CD4-positive, CD25-positive, alpha-beta regulatory T cell (primary cell): Measurements from ENCODE around the gene ARPC1A. TPM values are rescaled to one million over a fixed set of nuclear protein-coding genes. Genes with fewer than 3 reads are reported as not detected.
A peak's percentile ranks its signal among the peaks of the same experiment; 100 is the strongest.

ENCODE experiments used
- ATAC-seq, 2 donors: fragments of 150-1000 bp; cut with Tn5 transposase; one replicate each; pipeline ENCODE4 v1.10.0; 2021; ENCODE audit warnings: low read depth in 2 of 2, moderate number of reproducible peaks in 2 of 2, moderate library complexity in 1 of 2
- DNase-seq, 3 donors: peaks; one replicate each; pipeline versions ENCODE4 v3.0.0 to v3.0.0-alpha.2; 2012 to 2022; ENCODE audit warnings: mixed read lengths in 1 of 3
- H3K27ac ChIP-seq: one replicate; pipeline ENCODE4 v1.7.0; 2013; ENCODE audit warnings: mild to moderate bottlenecking, low read length; ENCODE audit not compliant: insufficient read depth, poor library complexity, severe bottlenecking
- H3K27me3 ChIP-seq: one replicate; pipeline ENCODE4 v1.7.0; 2013; ENCODE audit warnings: low read length; ENCODE audit not compliant: control insufficient read depth, insufficient read depth
- H3K36me3 ChIP-seq: one replicate; pipeline ENCODE4 v1.7.0; 2013; ENCODE audit warnings: mild to moderate bottlenecking, low read length, moderate library complexity; ENCODE audit not compliant: control insufficient read depth, insufficient read depth
- H3K4me1 ChIP-seq: 2 replicates; pipeline ENCODE4 v1.7.0; 2013; ENCODE audit warnings: mild to moderate bottlenecking, low read length; ENCODE audit not compliant: insufficient read depth, control insufficient read depth, poor library complexity, severe bottlenecking
- H3K4me3 ChIP-seq: one replicate; pipeline ENCODE4 v1.7.0; 2013; ENCODE audit warnings: low read depth, mild to moderate bottlenecking, low read length, moderate library complexity
- H3K9me3 ChIP-seq, 2 experiments: 1 replicate in 1 of 2; 2 replicates in 1 of 2; pipeline ENCODE4 v1.7.0; 2013; ENCODE audit warnings: low read length in 2 of 2, mild to moderate bottlenecking in 1 of 2, moderate library complexity in 1 of 2; ENCODE audit not compliant: control insufficient read depth in 2 of 2
- H3K27ac Mint-ChIP-seq, 3 donors: one replicate each; pipeline ENCODE4 v1.8.0; 2020 to 2022; ENCODE audit warnings: mild to moderate bottlenecking in 3 of 3, mixed read lengths in 3 of 3, moderate library complexity in 2 of 3
- H3K27me3 Mint-ChIP-seq: one replicate; pipeline ENCODE4 v1.8.0; 2022; ENCODE audit warnings: mild to moderate bottlenecking, mixed read lengths
- H3K36me3 Mint-ChIP-seq: one replicate; pipeline ENCODE4 v1.8.0; 2020; ENCODE audit warnings: mixed read lengths
- H3K4me1 Mint-ChIP-seq, 4 donors: one replicate each; pipeline ENCODE4 v1.8.0; 2020 to 2022; ENCODE audit warnings: mixed read lengths in 4 of 4, mild to moderate bottlenecking in 1 of 4
- H3K4me3 Mint-ChIP-seq, 4 donors: one replicate each; pipeline ENCODE4 v1.8.0; 2020 to 2022; ENCODE audit warnings: mild to moderate bottlenecking in 4 of 4, mixed read lengths in 4 of 4, moderate library complexity in 3 of 4
- H3K9me3 Mint-ChIP-seq, 7 donors: one replicate each; pipeline ENCODE4 v1.8.0; 2020 to 2022; ENCODE audit warnings: mixed read lengths in 7 of 7, mild to moderate bottlenecking in 3 of 7, moderate library complexity in 2 of 7
- polyA plus RNA-seq, 4 donors: library from polyadenylated mRNA; unstranded; fragments of 300-500 nt; fragmentation: Illumina TruSeq; gene quantifications; one replicate each; pipeline ENCODE4 v1.2.3, GENCODE V29; 2021
- total RNA-seq: library from RNA; stranded (reverse); gene quantifications from one replicate; pipeline ENCODE4 v1.2.3, GENCODE V29; 2022

ARPC1A gene
- total and polyA plus RNA-seq, 5 donors from 2014 or later: 42.5 to 79.0 (median 75.4) TPM

- Mint-ChIP-seq H3K36me3 (peaks cover 12% of the 10 kb centered on the region), H3K4me1 (peaks cover 0 to 73% (median 41%) of the 10 kb centered on the region in 4 donors), H3K9me3 (no peaks in the 10 kb centered on the region), H3K27me3 (peaks cover 4% of the 10 kb centered on the region), H3K4me3 (peak overlapping the region; percentile 81 to 96 (median 90)), H3K27ac (peak overlapping the region; percentile 94 to 96 (median 96))
- Histone ChIP-seq H3K27me3 (no peaks in the 10 kb centered on the region), H3K9me3 (no peaks in the 10 kb centered on the region), H3K4me3 (peak overlapping the region; percentile 60), H3K36me3 (peaks cover 12% of the 10 kb centered on the region), H3K4me1 (peaks cover 84% of the 10 kb centered on the region), H3K27ac (peak overlapping the region; percentile 99)
- no peak for ATAC-seq
- peak; percentile 21 to 60 (median 23) for DNase-seq
Observed at GRCh38 chr7:99380032-99380822, 54.5 kb downstream of the ARPC1A start.

DNA sequence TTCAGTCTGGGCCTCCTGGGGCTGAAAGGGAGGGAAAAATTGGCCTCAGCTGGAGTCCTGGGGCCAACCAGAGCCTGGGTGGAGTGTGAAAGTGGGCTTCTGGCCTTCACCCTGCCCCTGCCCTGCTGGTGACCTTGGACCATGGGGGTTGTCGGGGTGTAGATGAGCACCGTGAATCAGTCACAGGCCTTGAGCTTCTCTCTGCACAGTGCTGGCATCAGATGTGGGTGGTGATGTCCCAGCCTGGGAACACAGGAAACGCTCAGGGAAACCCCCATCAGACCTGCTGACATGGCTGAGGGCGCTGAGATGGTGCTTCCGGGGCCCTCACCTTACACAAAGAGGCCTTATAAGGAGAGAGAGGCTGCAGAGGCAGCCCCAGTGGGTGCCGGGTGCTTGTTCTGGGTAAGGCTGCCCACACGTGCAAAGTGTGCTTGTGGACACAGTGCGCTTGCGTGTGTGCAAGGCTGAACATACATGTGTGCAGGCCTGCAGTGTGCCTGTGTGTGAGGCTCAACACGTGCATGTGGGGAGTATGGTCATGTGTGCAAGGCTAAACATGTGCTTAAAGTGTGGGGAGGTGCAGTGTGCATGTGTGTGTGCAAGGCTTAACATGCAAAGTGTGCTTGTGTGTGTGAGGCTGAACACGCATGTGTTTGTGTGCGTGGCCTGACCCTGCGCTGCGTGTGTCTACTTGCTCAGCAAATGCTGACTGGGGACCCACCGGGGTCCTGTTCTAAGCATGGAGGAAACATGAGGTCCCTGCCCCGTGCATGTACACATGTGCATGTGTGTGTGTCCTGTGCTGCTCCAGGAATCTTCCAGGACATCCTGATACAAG is 55.3 kb downstream of the ARPC1A start:
- no peaks in the 10 kb centered on the region for H3K27me3 ChIP-seq
- H3K27ac Mint-ChIP-seq: peak overlapping the region; percentile 94 to 96 (median 96)
- peak overlapping the region; percentile 99 for H3K27ac ChIP-seq
- peak overlapping the region; percentile 60 for H3K4me3 ChIP-seq
- H3K36me3 ChIP-seq: peaks cover 16% of the 10 kb centered on the region
- ATAC-seq (peak; percentile 95 to 96), DNase-seq (peak; percentile 90 to 97 (median 92))
- no peaks in the 10 kb centered on the region for H3K9me3 ChIP-seq
- peaks cover 82% of the 10 kb centered on the region for H3K4me1 ChIP-seq
- H3K36me3 Mint-ChIP-seq: peaks cover 12% of the 10 kb centered on the region
- peak overlapping the region; percentile 81 to 96 (median 90) for H3K4me3 Mint-ChIP-seq
- no peaks in the 10 kb centered on the region for H3K9me3 Mint-ChIP-seq
- H3K4me1 Mint-ChIP-seq: peaks cover 0 to 71% (median 40%) of the 10 kb centered on the region in 4 donors
- peaks cover 4% of the 10 kb centered on the region for H3K27me3 Mint-ChIP-seq

GRCh38 chr7:99381664-99382075 is 56.0 kb downstream of the ARPC1A start:
- peak overlapping the region in 3 of 4 donors; percentile 89 to 96 (median 90) for H3K4me3 Mint-ChIP-seq
- no peak for DNase-seq
- H3K27me3 Mint-ChIP-seq: peaks cover 4% of the 10 kb centered on the region
- H3K36me3 ChIP-seq: peaks cover 21% of the 10 kb centered on the region
- H3K4me1 Mint-ChIP-seq: peaks cover 0 to 69% (median 35%) of the 10 kb centered on the region in 4 donors
- no peaks in the 10 kb centered on the region for H3K27me3 ChIP-seq
- peaks cover 75% of the 10 kb centered on the region for H3K4me1 ChIP-seq
- H3K9me3 ChIP-seq: no peaks in the 10 kb centered on the region
- H3K4me3 ChIP-seq: peak overlapping the region; percentile 60
- peaks cover 13% of the 10 kb centered on the region for H3K36me3 Mint-ChIP-seq
- peak overlapping the region; percentile 99 for H3K27ac ChIP-seq
- H3K9me3 Mint-ChIP-seq: no peaks in the 10 kb centered on the region
- no peak for ATAC-seq
- H3K27ac Mint-ChIP-seq: peak overlapping the region in 2 of 3 donors; percentile 94 to 96

GRCh38 chr7:99383203-99383602 is 57.5 kb downstream of the ARPC1A start:
- Histone ChIP-seq H3K27me3 (no peaks in the 10 kb centered on the region), H3K4me3 (no peak overlapping the region), H3K27ac (peak overlapping the region; percentile 99), H3K4me1 (peaks cover 60% of the 10 kb centered on the region), H3K9me3 (no peaks in the 10 kb centered on the region), H3K36me3 (peaks cover 30% of the 10 kb centered on the region)
- H3K4me3 Mint-ChIP-seq: no peak overlapping the region
- H3K36me3 Mint-ChIP-seq: peaks cover 18% of the 10 kb centered on the region
- peak overlapping the region; percentile 60 to 81 (median 73) for H3K27ac Mint-ChIP-seq
- peaks cover 0 to 61% (median 27%) of the 10 kb centered on the region in 4 donors for H3K4me1 Mint-ChIP-seq
- DNase-seq (no peak), ATAC-seq (no peak)
- no peaks in the 10 kb centered on the region for H3K27me3 Mint-ChIP-seq
- no peaks in the 10 kb centered on the region for H3K9me3 Mint-ChIP-seq

DNA sequence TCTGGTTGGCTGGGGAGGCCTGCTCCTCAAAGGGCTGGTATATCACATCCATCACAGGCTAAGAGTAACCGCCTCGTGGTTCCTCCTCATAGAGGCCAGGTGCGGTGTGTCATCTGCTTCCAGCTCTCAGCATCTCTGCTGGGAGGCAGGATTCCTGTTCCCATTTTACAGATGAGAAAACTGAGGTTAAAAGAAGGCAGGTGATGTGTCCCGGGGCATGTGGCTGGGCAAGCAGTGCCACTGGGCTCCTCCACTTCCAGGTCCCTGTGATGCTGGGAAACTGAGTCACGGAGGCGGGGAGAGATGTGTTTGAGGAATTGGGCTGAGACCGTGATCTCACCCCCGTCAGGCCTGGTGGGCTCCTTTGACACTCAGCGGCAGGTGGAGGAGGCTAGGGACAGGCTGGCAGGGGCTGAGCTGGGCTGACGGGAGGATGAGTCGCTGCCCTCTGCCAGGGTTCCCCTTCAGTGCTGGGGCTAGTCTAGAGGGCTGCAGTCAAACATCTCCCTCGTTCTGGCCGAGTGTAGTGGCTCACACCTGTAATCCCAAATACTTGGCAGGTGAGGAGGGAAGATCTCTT is 58.2 kb downstream of the ARPC1A start:
- Histone ChIP-seq H3K4me3 (no peak overlapping the region), H3K9me3 (no peaks in the 10 kb centered on the region), H3K27ac (peak overlapping the region; percentile 99), H3K27me3 (no peaks in the 10 kb centered on the region), H3K4me1 (peaks cover 54% of the 10 kb centered on the region), H3K36me3 (peaks cover 33% of the 10 kb centered on the region)
- Mint-ChIP-seq H3K4me3 (peak overlapping the region in 1 of 4 donors; percentile 13), H3K9me3 (no peaks in the 10 kb centered on the region), H3K27ac (peak overlapping the region; percentile 60 to 73 (median 65)), H3K4me1 (peaks cover 0 to 57% (median 25%) of the 10 kb centered on the region in 4 donors), H3K27me3 (no peaks in the 10 kb centered on the region), H3K36me3 (peaks cover 18% of the 10 kb centered on the region)
- no peak for ATAC-seq
- DNase-seq: no peak

DNA sequence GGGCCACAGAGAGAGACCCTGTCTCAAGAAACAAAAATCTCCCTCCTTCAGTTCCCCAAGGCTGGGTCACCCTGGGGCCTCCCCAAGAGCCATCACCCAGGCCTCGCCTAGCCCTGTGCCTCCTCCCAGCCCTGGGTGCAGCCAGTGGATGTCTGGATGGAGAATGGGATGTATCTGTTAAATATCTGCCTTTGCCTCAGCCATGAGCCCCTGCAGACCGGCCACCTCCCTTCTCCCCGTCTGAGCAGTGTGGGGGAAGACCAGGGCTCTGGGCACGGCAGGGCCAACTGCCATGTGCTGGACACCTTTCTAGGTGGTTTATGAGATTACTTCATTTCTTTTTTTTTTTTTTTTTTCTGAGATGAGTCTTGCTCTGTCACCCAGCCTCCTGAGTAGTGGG is 58.8 kb downstream of the ARPC1A start:
- H3K27ac ChIP-seq: peak overlapping the region; percentile 99
- H3K27me3 ChIP-seq: no peaks in the 10 kb centered on the region

GRCh38 chr7:99385564-99385963 is 59.9 kb downstream of the ARPC1A start:
- Histone ChIP-seq H3K27me3 (no peaks in the 10 kb centered on the region), H3K9me3 (no peaks in the 10 kb centered on the region), H3K27ac (peak overlapping the region; percentile 23), H3K36me3 (peaks cover 49% of the 10 kb centered on the region), H3K4me3 (no peak overlapping the region), H3K4me1 (peaks cover 37% of the 10 kb centered on the region)
- H3K9me3 Mint-ChIP-seq: no peaks in the 10 kb centered on the region
- H3K4me3 Mint-ChIP-seq: no peak overlapping the region
- peak overlapping the region in 1 of 3 donors; percentile 63 for H3K27ac Mint-ChIP-seq
- peaks cover 14% of the 10 kb centered on the region for H3K36me3 Mint-ChIP-seq
- peaks cover 0 to 40% (median 12%) of the 10 kb centered on the region in 4 donors for H3K4me1 Mint-ChIP-seq
- H3K27me3 Mint-ChIP-seq: no peaks in the 10 kb centered on the region
- ATAC-seq (no peak), DNase-seq (no peak)

More for the DNA sequence above, 58.8 kb downstream of the ARPC1A start:
- no peaks in the 10 kb centered on the region for H3K27me3 Mint-ChIP-seq
- peaks cover 14% of the 10 kb centered on the region for H3K36me3 Mint-ChIP-seq
- peak overlapping the region in 2 of 3 donors; percentile 65 to 73 for H3K27ac Mint-ChIP-seq
- ATAC-seq: no peak
- H3K9me3 ChIP-seq: no peaks in the 10 kb centered on the region
- H3K4me3 Mint-ChIP-seq: peak overlapping the region in 1 of 4 donors; percentile 19
- peaks cover 0 to 50% (median 19%) of the 10 kb centered on the region in 4 donors for H3K4me1 Mint-ChIP-seq
- H3K4me1 ChIP-seq: peaks cover 48% of the 10 kb centered on the region
- peaks cover 39% of the 10 kb centered on the region for H3K36me3 ChIP-seq
- no peak overlapping the region for H3K4me3 ChIP-seq
- H3K9me3 Mint-ChIP-seq: no peaks in the 10 kb centered on the region
- DNase-seq: no peak
